Measurements from ENCODE around the gene EML5.
"Not testable (repeated sequence)": the region's sequence is repeated elsewhere in the genome, so short reads cannot be mapped to it uniquely, and the experiment has no call there.

The EML5 gene

GRCh38 chr14:88792473-88793258 is at the start of gene EML5:
Gene EML5, minus strand, starts transcription at chr14:88792953. Its CDS starts 450 bp downstream, at chr14:88792503.
- DNase-seq (ENCODE audit: low read depth in 4 of 4, low spot score in 1 of 4), result peak; percentile 55 to 79 (median 74)

DNA sequence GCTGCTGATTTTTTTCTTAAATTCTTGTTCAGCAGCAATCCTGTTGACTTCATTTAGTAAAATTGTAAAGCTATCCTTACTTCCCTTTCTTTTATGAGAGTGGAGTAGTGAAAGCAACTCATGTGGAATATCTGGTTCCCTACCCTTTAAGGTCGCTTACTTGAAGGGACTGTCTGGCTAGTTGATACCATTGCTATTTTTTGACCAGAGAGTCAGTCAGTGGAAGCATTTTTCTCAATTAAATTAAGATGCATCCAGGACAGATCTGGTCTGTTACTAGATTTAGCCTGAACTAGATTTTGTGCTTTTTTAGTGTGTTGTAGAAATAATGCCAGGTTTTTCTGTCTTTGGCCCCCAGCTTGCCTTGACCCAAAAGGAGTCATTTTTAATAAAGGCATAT is 49.7 kb upstream of the EML5 start:
- DNase-seq (ENCODE audit: low read depth in 4 of 4, low spot score in 1 of 4), result no peak

- no peak for DNase-seq (ENCODE audit: low read depth in 4 of 4, low spot score in 1 of 4)
Measured at GRCh38 chr14:88841741-88842140, 49.0 kb upstream of the EML5 start.

DNA sequence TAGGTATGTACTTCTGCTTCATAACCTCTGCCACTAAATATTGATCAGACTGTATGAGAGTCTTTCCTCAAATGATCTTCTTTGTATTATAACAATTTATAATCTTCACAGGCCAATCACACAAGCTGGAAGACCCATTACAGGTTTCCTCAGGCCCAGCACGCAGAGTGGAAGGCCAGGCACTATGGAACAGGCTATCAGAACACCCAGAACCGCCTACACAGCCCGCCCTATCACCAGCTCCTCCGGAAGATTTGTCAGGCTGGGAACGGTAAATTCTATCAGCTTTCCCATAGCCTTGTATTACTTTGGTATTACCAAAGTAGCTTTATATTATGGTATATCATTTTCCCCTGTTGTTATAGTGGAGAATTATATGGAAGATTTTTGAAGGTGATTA is 48.2 kb upstream of the EML5 start:
- DNase-seq (ENCODE audit: low read depth in 4 of 4, low spot score in 1 of 4), result no peak

- DNase-seq (ENCODE audit: low read depth in 4 of 4, low spot score in 1 of 4), result no peak
Measured at GRCh38 chr14:88838015-88838414, 45.3 kb upstream of the EML5 start.

- DNase-seq (ENCODE audit: low read depth in 4 of 4, low spot score in 1 of 4), result no peak
Measured at GRCh38 chr14:88837495-88837894, 44.7 kb upstream of the EML5 start.

- no peak for DNase-seq (ENCODE audit: low read depth in 4 of 4, low spot score in 1 of 4)
Measured at GRCh38 chr14:88835661-88836060, 42.9 kb upstream of the EML5 start.

- DNase-seq (ENCODE audit: low read depth in 4 of 4, low spot score in 1 of 4), result no peak
Measured at GRCh38 chr14:88834883-88835431, 42.2 kb upstream of the EML5 start.

- no peak for DNase-seq (ENCODE audit: low read depth in 4 of 4, low spot score in 1 of 4)
Measured at GRCh38 chr14:88831284-88831683, 38.5 kb upstream of the EML5 start.

DNA sequence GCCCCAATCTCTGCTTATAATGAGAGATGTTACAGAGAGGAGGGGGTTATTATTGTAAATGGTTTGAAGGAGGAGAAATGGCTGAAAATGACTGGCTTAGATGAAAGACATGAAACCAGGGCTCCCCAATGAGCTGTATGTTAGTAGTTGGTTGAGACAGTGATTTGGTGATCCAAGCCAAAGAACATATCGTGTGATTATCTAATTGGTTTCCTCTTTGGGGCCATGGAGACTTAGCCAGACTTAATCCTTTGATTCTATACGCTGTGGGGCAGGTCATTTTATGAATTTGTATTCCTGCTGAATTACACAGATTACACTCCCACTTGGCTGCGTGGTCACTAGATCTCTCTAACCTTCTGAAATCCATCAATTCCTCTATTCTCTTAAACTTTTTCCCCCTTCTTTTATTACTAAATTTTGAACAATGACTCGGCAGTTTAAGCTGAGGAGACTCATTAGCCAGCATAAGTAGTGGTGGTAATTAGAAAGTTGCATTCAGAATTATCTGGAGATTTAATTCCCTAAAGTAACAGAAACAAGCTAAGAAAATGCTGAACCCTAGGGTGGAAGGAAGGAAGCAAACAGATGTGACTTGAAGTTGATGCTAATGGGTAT is 37.0 kb upstream of the EML5 start:
- DNase-seq (ENCODE audit: low read depth in 4 of 4, low spot score in 1 of 4), result no peak

DNA sequence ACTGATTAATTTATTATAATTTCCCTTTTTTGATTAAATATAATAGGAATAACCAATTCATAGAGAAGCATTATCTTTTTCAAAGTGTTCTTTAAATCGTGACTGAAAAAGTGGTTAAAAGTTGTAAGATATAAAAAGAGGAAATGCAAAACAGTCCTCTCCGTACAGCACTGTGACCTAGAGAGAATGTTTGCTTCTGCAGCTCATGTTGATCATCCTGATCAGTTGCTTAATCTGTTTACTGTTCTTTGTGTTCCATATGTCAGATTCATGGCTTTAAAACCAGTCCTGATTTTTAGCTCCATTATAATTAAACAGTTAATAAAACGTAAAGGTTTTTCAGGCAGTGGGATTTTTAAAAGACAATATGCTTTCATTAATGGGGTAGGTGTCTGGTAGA is 36.4 kb upstream of the EML5 start:
- no peak for DNase-seq (ENCODE audit: low read depth in 4 of 4, low spot score in 1 of 4)

DNA sequence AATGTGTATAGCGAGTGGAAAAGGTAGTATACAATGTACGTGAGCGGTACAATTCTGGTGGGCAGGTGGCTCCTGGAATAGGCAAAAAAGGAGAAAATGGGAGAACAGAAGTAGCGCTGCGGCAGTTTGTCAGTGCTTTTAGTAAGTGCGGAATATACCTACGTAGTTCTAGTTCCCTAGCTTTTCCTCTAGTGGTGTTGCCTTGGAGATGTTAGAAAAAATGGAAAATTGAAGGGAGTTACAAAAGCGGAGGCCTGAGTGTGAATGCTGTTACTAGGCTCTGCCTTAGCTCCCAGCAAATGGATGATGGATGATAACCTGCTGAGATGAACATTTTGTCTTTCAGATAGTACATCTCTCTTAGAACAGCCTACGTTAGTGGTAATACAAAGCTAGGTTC is 32.8 kb upstream of the EML5 start:
- DNase-seq (ENCODE audit: low read depth in 4 of 4, low spot score in 1 of 4), result no peak

GRCh38 chr14:88825078-88825458 is 32.3 kb upstream of the EML5 start:
- no peak for DNase-seq (ENCODE audit: low read depth in 4 of 4, low spot score in 1 of 4)

DNA sequence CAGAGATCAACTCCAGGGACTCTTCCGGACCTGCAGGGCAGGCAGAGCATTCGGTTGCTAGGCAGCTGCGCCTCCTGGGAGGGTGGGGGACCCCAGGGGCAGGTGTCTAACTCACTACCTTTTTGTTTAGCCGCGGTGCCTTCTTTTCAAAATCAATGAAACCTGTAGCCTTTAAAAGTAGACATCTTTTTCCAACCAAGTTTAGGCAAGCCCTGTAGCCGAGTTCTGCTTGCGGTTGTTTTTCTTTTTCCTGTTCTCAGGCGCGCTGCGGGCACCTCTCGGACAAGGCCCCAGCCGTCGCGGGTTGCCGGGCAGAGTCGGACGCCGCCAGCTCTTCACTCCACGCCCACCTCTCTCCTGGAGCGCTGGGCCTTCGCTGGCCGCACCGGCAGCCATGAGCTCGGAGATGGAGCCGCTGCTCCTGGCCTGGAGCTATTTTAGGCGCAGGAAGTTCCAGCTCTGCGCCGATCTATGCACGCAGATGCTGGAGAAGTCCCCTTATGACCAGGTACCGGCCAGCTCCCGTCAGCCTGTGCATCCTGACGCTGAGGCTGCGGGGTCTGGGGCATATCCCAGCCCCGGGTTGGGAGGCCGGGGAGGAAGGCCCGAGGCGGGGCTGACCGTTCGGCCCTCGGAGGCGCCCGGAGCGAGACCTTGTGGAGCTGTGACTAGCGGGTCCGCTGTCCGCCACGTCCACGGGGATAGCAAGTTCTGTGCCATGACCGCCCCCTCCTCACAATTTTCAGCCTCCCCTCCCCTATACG is 31.7 kb upstream of the EML5 start, which contains the start of gene TTC8:
TSS of gene TTC8 (plus strand) at position 338 of the 764 bp plus-strand sequence. CDS start at position 395, 57 bp downstream.
- peak; percentile 67 to 75 (median 71) for DNase-seq (ENCODE audit: low read depth in 4 of 4, low spot score in 1 of 4)

DNA sequence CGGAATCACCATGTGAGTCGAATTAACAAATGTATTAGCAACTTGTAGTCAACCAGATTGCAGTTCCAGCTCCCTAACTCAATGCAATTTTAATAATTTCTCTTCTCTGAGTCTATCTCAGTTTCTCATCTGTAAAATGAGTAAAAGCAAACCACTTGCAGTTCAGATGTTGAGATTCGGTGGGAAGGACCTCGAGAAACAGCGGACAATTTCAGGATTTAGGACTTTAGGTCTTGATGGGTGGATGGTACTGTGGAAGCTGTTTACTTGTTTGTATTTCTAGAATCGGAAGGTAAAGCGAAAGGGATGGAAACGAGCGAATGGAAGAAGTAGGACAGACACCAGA is 31.2 kb upstream of the EML5 start:
- DNase-seq (ENCODE audit: low read depth in 4 of 4, low spot score in 1 of 4), result no peak

- no peak for DNase-seq (ENCODE audit: low read depth in 4 of 4, low spot score in 1 of 4)
Measured at GRCh38 chr14:88821888-88822287, 29.1 kb upstream of the EML5 start.

- no peak for DNase-seq (ENCODE audit: low read depth in 4 of 4, low spot score in 1 of 4)
Measured at GRCh38 chr14:88821378-88821777, 28.6 kb upstream of the EML5 start.

- not testable (repeated sequence) for DNase-seq (ENCODE audit: low read depth in 4 of 4, low spot score in 1 of 4)
Measured at GRCh38 chr14:88819674-88820073, 26.9 kb upstream of the EML5 start.

GRCh38 chr14:88818018-88818417 is 25.3 kb upstream of the EML5 start:
- no peak for DNase-seq (ENCODE audit: low read depth in 4 of 4, low spot score in 1 of 4)

GRCh38 chr14:88815980-88816379 is 23.2 kb upstream of the EML5 start:
- no peak for DNase-seq (ENCODE audit: low read depth in 4 of 4, low spot score in 1 of 4)

GRCh38 chr14:88808359-88808758 is 15.6 kb upstream of the EML5 start:
- no peak for DNase-seq (ENCODE audit: low read depth in 4 of 4, low spot score in 1 of 4)

- DNase-seq (ENCODE audit: low read depth in 4 of 4, low spot score in 1 of 4), result no peak
Measured at GRCh38 chr14:88804477-88804876, 11.7 kb upstream of the EML5 start.

Data from stimulated activated CD4-positive, alpha-beta T cell treated with anti-CD3 and anti-CD28 coated beads, Interleukin-1b, Interleukin-23, amount 100 ng/mL, for 24 hours (primary cell).